ENCODE data around the gene COL6A1. TPM values are rescaled to one million over a fixed set of nuclear protein-coding genes. Genes with fewer than 3 reads are reported as not detected.

The COL6A1 gene
- total RNA-seq, 1 donor from 2014 or later: 270 TPM

GRCh38 chr21:46054451-46054881 is 72.9 kb downstream of the COL6A1 start:
- Histone ChIP-seq H3K4me3 (ENCODE audit: low read length in 3 of 3) (no peak overlapping the region), H3K4me1 (ENCODE audit: control insufficient read depth in 3 of 3, insufficient read depth in 3 of 3, low read length in 3 of 3) (peaks cover 23 to 30% (median 28%) of the 10 kb centered on the region in 3 donors), H3K9ac (ENCODE audit: low read depth in 1 of 3, low read length in 3 of 3) (no peak overlapping the region), H3K27me3 (ENCODE audit: control insufficient read depth in 3 of 3, insufficient read depth in 3 of 3, low read length in 3 of 3) (peaks cover 32 to 55% (median 37%) of the 10 kb centered on the region in 3 donors), H3K27ac (ENCODE audit: low read depth, low read length) (no peak overlapping the region), H3K9me3 (ENCODE audit: control insufficient read depth in 3 of 3, low read length in 3 of 3) (no peaks in the 10 kb centered on the region), H3K36me3 (ENCODE audit: control insufficient read depth in 3 of 3, insufficient read depth in 3 of 3, low read length in 3 of 3) (no peaks in the 10 kb centered on the region)

Other genes starting within 250 kb of the COL6A1 start
- 459 TPM for gene COL6A2, start 116.3 kb downstream of the COL6A1 start, total RNA-seq
- 0.52 TPM for gene FTCD, start 173.8 kb downstream of the COL6A1 start, total RNA-seq
- 1.6 TPM for gene SPATC1L, start 202.7 kb downstream of the COL6A1 start, total RNA-seq
- 14.1 TPM for gene LSS, start 247.0 kb downstream of the COL6A1 start, total RNA-seq

Measured in skeletal muscle tissue (tissue), 4 donors.